Panc1 (cell line): ENCODE measurements around the gene CCDC32. TPM values are rescaled to one million over a fixed set of nuclear protein-coding genes. Genes with fewer than 3 reads are reported as not detected.

Experiments used
- ATAC-seq: fragments of 200-7000 bp; cut with Tn5 transposase; 2 replicates; pipeline ENCODE4 v1.9.1; 2020; ENCODE audit warnings: mild to moderate bottlenecking, moderate library complexity
- BruUV-seq: library from RNA; stranded (reverse); fragments of 400-500 nt; replicated peaks from 2 replicates; lab custom pipeline; 2021; lab: Mats Ljungman, UMichigan
- CTCF ChIA-PET: fragments of 300-600 bp; sonication (Branson Sonifier 250); formaldehyde crosslinking; loops from one replicate; lab custom pipeline; 2022; ENCODE audit warnings: antibody characterized with exemption; lab: Charles Lee
- POLR2A ChIA-PET: fragments of 300-600 bp; sonication (Branson Sonifier 250); formaldehyde crosslinking; loops from one replicate; lab custom pipeline; 2022; ENCODE audit warnings: antibody characterized with exemption; lab: Charles Lee
- DNase-seq: peaks from one replicate; pipeline ENCODE4 v3.0.0-alpha.2; 2010; ENCODE audit warnings: low read depth, low spot score
- H3K27ac ChIP-seq: 2 replicates; pipeline ENCODE4 v1.5.1; 2011; ENCODE audit warnings: mild to moderate bottlenecking, low read length, inconsistent platforms
- H3K27me3 ChIP-seq: fragments of 200-500 bp; sonication (Bioruptor generic); 2 replicates; pipeline ENCODE4 v1.6.0; 2014; ENCODE audit warnings: low read length, inconsistent platforms; ENCODE audit not compliant: control insufficient read depth, insufficient read depth
- H3K36me3 ChIP-seq: fragments of 200-500 bp; sonication (Bioruptor generic); 2 replicates; pipeline ENCODE4 v1.5.1; 2014; ENCODE audit warnings: inconsistent platforms, mild to moderate bottlenecking, low read length, moderate library complexity; ENCODE audit not compliant: control insufficient read depth, insufficient read depth
- H3K4me1 ChIP-seq: 2 replicates; pipeline ENCODE4 v1.5.1; 2011; ENCODE audit warnings: inconsistent platforms, mild to moderate bottlenecking, low read length, moderate library complexity; ENCODE audit not compliant: control insufficient read depth, insufficient read depth
- H3K4me3 ChIP-seq, 2 experiments: 2 replicates each; pipeline ENCODE4 v1.5.1; 2011 to 2012; ENCODE audit warnings: low read depth in 2 of 2, low read length in 2 of 2, mild to moderate bottlenecking in 2 of 2, inconsistent platforms in 1 of 2, moderate library complexity in 1 of 2
- H3K9me3 ChIP-seq: fragments of 200-500 bp; sonication (Bioruptor generic); 2 replicates; pipeline ENCODE4 v1.5.1; 2014; ENCODE audit warnings: low read depth, mild to moderate bottlenecking, inconsistent platforms, low read length, moderate library complexity; ENCODE audit not compliant: control insufficient read depth, insufficient read depth
- CTCF ChIP-seq: fragments of 450-650 bp; IDR thresholded peaks from 2 replicates; pipeline ENCODE4 v1.5.1; 2017; ENCODE audit warnings: mild to moderate bottlenecking
- POLR2AphosphoS5 ChIP-seq: IDR thresholded peaks from 2 replicates; pipeline ENCODE4 v1.6.1; 2012; ENCODE audit warnings: mild to moderate bottlenecking, low read depth, low read length, moderate library complexity
- REST ChIP-seq, 2 experiments: IDR thresholded peaks; 2 replicates each; pipeline ENCODE4 v1.6.1; 2011 to 2012; ENCODE audit warnings: low read depth in 2 of 2, control low read depth in 1 of 2, low read length in 1 of 2, mild to moderate bottlenecking in 1 of 2, moderate library complexity in 1 of 2; ENCODE audit not compliant: insufficient read depth in 1 of 2
- SIN3A ChIP-seq: IDR thresholded peaks from 2 replicates; pipeline ENCODE4 v1.6.1; 2012; ENCODE audit warnings: low read depth, mild to moderate bottlenecking, low read length, moderate library complexity, borderline replicate concordance; ENCODE audit not compliant: insufficient read depth
- TCF7L2 ChIP-seq: IDR thresholded peaks from 2 replicates; pipeline ENCODE4 v1.6.1; 2011; ENCODE audit warnings: mild to moderate bottlenecking, low read depth, low read length, inconsistent platforms
- in situ Hi-C: cut with HindIII; loops from 2 replicates; pipeline ENCODE4 v1.10.0; 2016; ENCODE audit warnings: low sequenced_read_pairs, low pct_unique_long_range_greater_than_20kb
- intact Hi-C: fragments of 100-400 bp; cut with micrococcal nuclease; formaldehyde crosslinking; loops from one replicate; pipeline ENCODE4 v1.10.0; 2022; ENCODE audit not compliant: unreplicated experiment
- total RNA-seq: library from RNA; stranded (reverse); gene quantifications from one replicate; pipeline ENCODE4 v1.2.1, GENCODE V29; 2021; ENCODE audit not compliant: unreplicated experiment

Gene CCDC32
- total RNA-seq, 1 experiment from 2014 or later: 29.8 TPM

GRCh38 chr15:40594429-40594836 is 29.6 kb upstream of the CCDC32 start:
- H3K9me3 ChIP-seq: no peaks in the 10 kb centered on the region
- ChIA-PET POLR2A (interaction anchor here (0.9 kb wide), 1 partner anchor 188 kb away, joined by 4 read pairs; no protein-coding TSS in a partner anchor), CTCF (no interaction called here)
- intact Hi-C loops: no loop called here
- peaks cover 29% of the 10 kb centered on the region for H3K4me1 ChIP-seq
- no TSS peak for BruUV-seq
- in situ Hi-C loops: no loop called here
- ATAC-seq (peak; percentile 72), DNase-seq (no peak)
- H3K27me3 ChIP-seq: no peaks in the 10 kb centered on the region
- peak overlapping the region; percentile 68 to 77 for H3K4me3 ChIP-seq
- H3K27ac ChIP-seq: peak overlapping the region; percentile 97
- peaks cover 3% of the 10 kb centered on the region; the same call in 1 of the 2 replicates for H3K36me3 ChIP-seq
- TF ChIP-seq CTCF (no peak), SIN3A (no peak; the same call in 1 of the 2 replicates), TCF7L2 (no peak), POLR2AphosphoS5 (no peak; the same call in 1 of the 2 replicates), REST (IDR thresholded peaks at IDR 0.05; ENCODE audit: insufficient read depth in 1 of 2, low read depth in 2 of 2, low read length in 1 of 2) (no peak)

GRCh38 chr15:40593588-40594428 is 29.0 kb upstream of the CCDC32 start, which contains the start of gene KNL1:
Gene KNL1, plus strand, starts transcription at chr15:40594249. Its CDS starts 8,683 bp downstream, at chr15:40602932.
- ChIA-PET POLR2A (no interaction called here), CTCF (no interaction called here)

More at GRCh38 chr15:40593588-40594428, 29.0 kb upstream of the CCDC32 start, which contains the start of gene KNL1:
- intact Hi-C loops (no loop called here), in situ Hi-C loops (no loop called here)
- H3K4me3 ChIP-seq: peak within 1 kb of the TSS; percentile 68 to 77
- DNase-seq: peak; percentile 99
- no TSS peak for BruUV-seq
- H3K27ac ChIP-seq: peak within 1 kb of the TSS; percentile 97
- H3K9me3 ChIP-seq: no peaks in the 10 kb centered on the region
- no peak for TF ChIP-seq REST (IDR thresholded peaks at IDR 0.05; ENCODE audit: insufficient read depth in 1 of 2, low read depth in 2 of 2, low read length in 1 of 2)
- TF ChIP-seq CTCF: no peak
- TF ChIP-seq TCF7L2: peak; percentile 73
- TF ChIP-seq SIN3A: peak; percentile 99
- TF ChIP-seq POLR2AphosphoS5: peak; percentile 80
- no peaks in the 10 kb centered on the region for H3K27me3 ChIP-seq
- peaks cover 3% of the 10 kb centered on the region; the same call in 1 of the 2 replicates for H3K36me3 ChIP-seq
- peak; percentile 88 for ATAC-seq
- H3K4me1 ChIP-seq: peaks cover 29% of the 10 kb centered on the region
